Measurements from ENCODE around the gene HTR3D.
A peak's percentile ranks its signal among the peaks of the same experiment; 100 is the strongest.
"Not testable (repeated sequence)": the region's sequence is repeated elsewhere in the genome, so short reads cannot be mapped to it uniquely, and the experiment has no call there.

HTR3D gene

GRCh38 chr3:184008161-184008560 is 23.4 kb upstream of the HTR3D start:
- DNase-seq, result no peak

GRCh38 chr3:184011230-184011876 is 20.2 kb upstream of the HTR3D start:
- no peak for TF ChIP-seq GATA1 (IDR thresholded peaks at IDR 0.05; ENCODE audit: low read depth, low read length)
- TF ChIP-seq POLR2A (IDR thresholded peaks at IDR 0.05; ENCODE audit: low read length), result no peak
- DNase-seq, result no peak

More at GRCh38 chr3:184008161-184008560, 23.4 kb upstream of the HTR3D start:
- TF ChIP-seq POLR2A (IDR thresholded peaks at IDR 0.05; ENCODE audit: low read length) (no peak), GATA1 (IDR thresholded peaks at IDR 0.05; ENCODE audit: low read depth, low read length) (no peak)

GRCh38 chr3:184011937-184012889 is 19.3 kb upstream of the HTR3D start:
- TF ChIP-seq GATA1 (IDR thresholded peaks at IDR 0.05; ENCODE audit: low read depth, low read length), result no peak
- no peak for TF ChIP-seq POLR2A (IDR thresholded peaks at IDR 0.05; ENCODE audit: low read length)
- no peak for DNase-seq

GRCh38 chr3:184015381-184016019 is 16.0 kb upstream of the HTR3D start:
- TF ChIP-seq GATA1 (IDR thresholded peaks at IDR 0.05; ENCODE audit: low read depth, low read length) (no peak), POLR2A (IDR thresholded peaks at IDR 0.05; ENCODE audit: low read length) (no peak)
- peak; percentile 56 to 57 for DNase-seq

DNA sequence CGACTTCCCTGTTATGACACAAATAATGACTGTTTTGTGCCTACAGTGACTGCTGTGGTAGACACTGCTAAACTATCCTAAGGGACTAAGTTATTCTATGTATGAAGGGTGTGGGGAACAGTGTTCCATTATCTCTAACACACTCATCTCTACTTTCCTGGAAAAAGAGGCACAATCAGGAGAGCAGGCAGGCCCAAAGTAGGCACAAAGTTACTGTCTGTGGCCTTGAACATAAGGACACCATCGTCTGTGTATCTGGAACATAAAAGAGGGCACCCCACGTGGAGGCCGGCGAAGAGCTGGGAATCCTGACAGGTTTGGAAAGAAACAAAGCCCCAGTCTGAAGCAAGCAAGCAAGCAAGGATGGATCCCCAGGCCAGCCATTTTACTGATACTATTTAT is 15.4 kb upstream of the HTR3D start:
- TF ChIP-seq POLR2A (IDR thresholded peaks at IDR 0.05; ENCODE audit: low read length) (peak; percentile 48), GATA1 (IDR thresholded peaks at IDR 0.05; ENCODE audit: low read depth, low read length) (no peak)
- DNase-seq, result peak; percentile 56 to 59

DNA sequence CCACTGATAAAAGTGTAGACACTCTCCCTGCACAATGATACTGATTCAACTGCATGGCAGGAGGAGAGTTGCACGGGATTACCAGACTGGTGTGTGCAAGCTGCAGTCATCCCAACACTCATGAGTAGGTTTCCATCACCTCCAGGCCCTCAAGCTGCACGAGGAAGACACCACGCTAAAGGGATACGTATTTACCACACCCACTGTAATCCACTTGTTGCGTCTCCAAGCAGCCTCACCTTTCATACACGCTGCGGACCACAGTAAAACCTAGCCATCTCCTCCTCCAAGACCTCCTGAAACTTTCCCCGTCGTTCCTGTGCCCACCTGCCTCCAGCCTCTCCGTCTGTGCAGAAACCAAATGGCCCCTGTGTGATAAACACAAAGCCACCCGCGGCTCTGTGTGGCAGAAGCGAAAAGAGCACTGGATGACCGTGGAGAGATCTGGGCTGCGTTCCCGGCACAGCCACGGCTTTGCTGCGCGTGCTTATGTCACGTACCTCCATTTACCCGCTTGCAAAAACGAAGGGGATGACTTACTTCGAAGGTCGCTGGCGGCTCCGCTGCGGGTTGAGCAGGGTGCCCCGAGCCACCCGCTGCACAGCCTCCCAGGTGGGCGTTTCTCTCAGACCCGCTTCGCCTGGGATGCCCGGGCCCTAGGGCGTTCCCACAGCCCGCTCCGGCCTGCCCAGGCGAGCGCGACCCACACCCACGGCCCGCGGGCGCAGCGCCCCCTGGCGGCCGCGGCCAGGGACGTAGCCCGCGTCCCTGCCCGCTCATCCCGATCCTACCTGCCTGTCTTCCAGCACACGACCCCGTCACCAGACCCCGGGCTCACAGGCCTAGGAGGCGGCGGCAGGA is 14.5 kb upstream of the HTR3D start:
- no peak for TF ChIP-seq GATA1 (IDR thresholded peaks at IDR 0.05; ENCODE audit: low read depth, low read length)
- no peak for TF ChIP-seq POLR2A (IDR thresholded peaks at IDR 0.05; ENCODE audit: low read length)

DNA sequence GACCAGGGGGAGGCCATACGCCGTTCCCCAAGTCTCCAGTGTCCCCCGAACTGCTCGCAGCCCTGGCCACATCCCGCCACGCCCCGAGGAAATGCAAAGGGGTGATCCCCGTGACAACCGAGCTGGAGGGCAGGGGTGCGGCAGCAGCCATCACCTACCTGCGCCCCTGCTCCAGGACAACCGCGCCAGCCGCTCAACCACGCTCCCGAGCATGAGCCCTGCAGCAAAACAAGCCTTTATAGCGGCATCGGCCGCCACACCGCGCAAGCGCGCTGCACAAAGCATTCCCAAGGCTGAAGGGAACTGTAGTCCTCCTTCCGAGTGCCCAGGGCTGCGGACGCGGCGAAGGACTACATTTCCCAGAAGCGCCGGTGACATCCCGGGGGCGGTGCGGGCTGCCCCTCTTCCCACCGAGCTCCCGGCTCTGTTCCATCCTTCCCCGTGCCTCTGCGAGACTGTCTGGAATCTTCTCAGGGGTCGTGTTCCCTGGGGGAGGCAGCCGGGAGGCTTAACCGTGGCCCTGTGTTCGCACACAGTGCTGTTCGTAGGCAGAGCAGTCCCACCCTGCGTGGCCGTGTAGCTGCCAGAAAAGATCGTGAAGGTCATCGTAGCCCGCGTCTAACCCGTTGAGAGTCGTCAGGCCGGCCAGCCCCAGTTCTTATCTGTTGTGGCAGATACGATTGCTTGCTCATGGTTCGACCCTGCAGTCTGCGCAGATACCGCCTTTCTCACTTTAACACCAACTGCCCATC is 13.7 kb upstream of the HTR3D start, which contains the start of gene ABCC5:
Gene ABCC5, minus strand, starts transcription at position 213 of the 752 bp plus-strand sequence. CDS start 3,492 bp downstream, outside the sequence.
- DNase-seq, result peak; percentile 96 to 99
- TF ChIP-seq POLR2A (IDR thresholded peaks at IDR 0.05; ENCODE audit: low read length) (peak; percentile 92), GATA1 (IDR thresholded peaks at IDR 0.05; ENCODE audit: low read depth, low read length) (peak; percentile 92)

More for the DNA sequence above, 14.5 kb upstream of the HTR3D start:
- DNase-seq, result peak; percentile 79 to 87

GRCh38 chr3:184018424-184018973 is 13.0 kb upstream of the HTR3D start:
- TF ChIP-seq POLR2A (IDR thresholded peaks at IDR 0.05; ENCODE audit: low read length) (no peak), GATA1 (IDR thresholded peaks at IDR 0.05; ENCODE audit: low read depth, low read length) (no peak)
- DNase-seq, result no peak

GRCh38 chr3:184022323-184022722 is 9.2 kb upstream of the HTR3D start:
- DNase-seq, result no peak
- TF ChIP-seq GATA1 (IDR thresholded peaks at IDR 0.05; ENCODE audit: low read depth, low read length), result no peak
- no peak for TF ChIP-seq POLR2A (IDR thresholded peaks at IDR 0.05; ENCODE audit: low read length)

DNA sequence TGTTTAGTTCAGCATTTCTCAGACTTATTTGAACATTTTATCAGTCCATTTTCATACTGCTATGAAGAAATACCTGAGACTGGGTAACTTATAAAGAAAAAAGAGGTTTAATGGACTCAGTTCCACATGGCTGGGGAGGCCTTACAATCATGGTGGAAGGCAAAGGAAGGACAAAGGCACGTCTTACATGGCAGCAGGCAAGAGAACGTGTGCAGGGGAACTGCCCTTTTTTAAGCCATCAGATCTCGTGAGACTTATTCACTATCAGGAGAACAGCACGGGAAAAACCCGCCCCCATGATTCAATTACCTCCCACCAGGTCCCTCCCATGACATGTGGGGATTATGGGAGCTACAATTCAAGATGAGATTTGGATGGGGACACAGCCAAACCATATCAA is 6.3 kb upstream of the HTR3D start:
- DNase-seq, result peak in 1 of 2 experiments; percentile 29

GRCh38 chr3:184028275-184028890 is 3.2 kb upstream of the HTR3D start:
- DNase-seq, result not testable (repeated sequence)

DNA sequence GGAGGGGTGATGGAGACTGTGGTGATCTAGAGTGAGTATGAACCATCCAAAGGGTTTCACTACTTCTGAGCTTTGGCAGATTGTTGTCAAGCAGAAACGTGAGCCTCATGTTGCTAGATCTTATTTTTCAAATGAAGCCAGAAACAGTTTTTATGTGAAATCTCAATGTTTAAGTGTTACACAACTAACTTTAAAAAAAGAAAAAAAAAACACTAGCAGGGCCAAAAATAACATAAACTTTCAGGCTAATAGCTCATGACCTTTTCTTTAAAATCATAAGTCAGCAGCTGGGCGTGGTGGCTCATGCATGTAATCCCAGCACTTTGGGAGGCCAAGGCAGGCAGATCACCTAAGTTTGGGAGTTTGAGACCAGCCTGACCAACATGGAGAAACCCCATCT is 2.1 kb upstream of the HTR3D start:
- TF ChIP-seq GATA1 (IDR thresholded peaks at IDR 0.05; ENCODE audit: low read depth, low read length), result no peak
- no peak for TF ChIP-seq POLR2A (IDR thresholded peaks at IDR 0.05; ENCODE audit: low read length)
- no peak for DNase-seq
